H9 (cell line): ENCODE data around the gene MMD. TPM values are rescaled to one million over a fixed set of nuclear protein-coding genes. Genes with fewer than 3 reads are reported as not detected.

Experiments used
- DNase-seq: peaks from one replicate; pipeline ENCODE4 v3.0.0-alpha.2; 2017
- H2AFZ ChIP-seq: one replicate; pipeline ENCODE4 v1.6.1; 2013; ENCODE audit warnings: mild to moderate bottlenecking, low read length, control low read depth, moderate library complexity
- H2AK5ac ChIP-seq: 2 replicates; pipeline ENCODE4 v1.6.1; 2013; ENCODE audit warnings: low read length, control low read depth, mixed read lengths; ENCODE audit not compliant: insufficient read length
- H2BK120ac ChIP-seq: one replicate; pipeline ENCODE4 v1.6.1; 2013; ENCODE audit warnings: low read depth, mild to moderate bottlenecking, low read length, control low read depth, inconsistent platforms; ENCODE audit not compliant: poor library complexity, severe bottlenecking
- H2BK12ac ChIP-seq: 2 replicates; pipeline ENCODE4 v1.6.1; 2013; ENCODE audit warnings: low read length, control low read depth, mixed read lengths, low read depth; ENCODE audit not compliant: insufficient read length
- H2BK15ac ChIP-seq: 2 replicates; pipeline ENCODE4 v1.6.1; 2013; ENCODE audit warnings: low read depth, low read length, control low read depth
- H2BK20ac ChIP-seq: one replicate; pipeline ENCODE4 v1.6.1; 2013; ENCODE audit warnings: low read depth, mild to moderate bottlenecking, low read length, control low read depth, inconsistent platforms; ENCODE audit not compliant: poor library complexity, severe bottlenecking
- H2BK5ac ChIP-seq: 2 replicates; pipeline ENCODE4 v1.6.1; 2013; ENCODE audit warnings: low read length, control low read depth, mixed read lengths; ENCODE audit not compliant: insufficient read length
- H3K14ac ChIP-seq: 2 replicates; pipeline ENCODE4 v1.6.1; 2013; ENCODE audit warnings: low read length, control low read depth; ENCODE audit not compliant: insufficient read depth
- H3K18ac ChIP-seq: 2 replicates; pipeline ENCODE4 v1.6.1; 2013; ENCODE audit warnings: low read depth, mild to moderate bottlenecking, mixed read lengths, low read length, control low read depth; ENCODE audit not compliant: insufficient read length
- H3K23ac ChIP-seq: 2 replicates; pipeline ENCODE4 v1.6.1; 2013; ENCODE audit warnings: low read length, control low read depth, mixed read lengths, low read depth; ENCODE audit not compliant: insufficient read length
- H3K23me2 ChIP-seq: 2 replicates; pipeline ENCODE4 v1.6.1; 2013; ENCODE audit warnings: low read depth, mild to moderate bottlenecking, mixed read lengths, low read length, control low read depth; ENCODE audit not compliant: insufficient read length, poor library complexity, severe bottlenecking
- H3K27ac ChIP-seq: 2 replicates; pipeline ENCODE4 v1.5.1; 2013; ENCODE audit warnings: low read length, control low read depth, mixed read lengths, low read depth; ENCODE audit not compliant: insufficient read length
- H3K27me3 ChIP-seq: 2 replicates; pipeline ENCODE4 v1.6.1; 2013; ENCODE audit warnings: low read length, control low read depth, inconsistent platforms; ENCODE audit not compliant: insufficient read depth
- H3K4ac ChIP-seq: 2 replicates; pipeline ENCODE4 v1.6.1; 2013; ENCODE audit warnings: low read depth, mild to moderate bottlenecking, control low read depth, inconsistent platforms, low read length, moderate library complexity
- H3K4me1 ChIP-seq: 2 replicates; pipeline ENCODE4 v1.6.1; 2013; ENCODE audit warnings: low read length, control low read depth, inconsistent platforms; ENCODE audit not compliant: insufficient read depth
- H3K4me2 ChIP-seq: 2 replicates; pipeline ENCODE4 v1.6.1; 2013; ENCODE audit warnings: low read length, control low read depth, mixed read lengths; ENCODE audit not compliant: insufficient read length, insufficient read depth
- H3K56ac ChIP-seq: 2 replicates; pipeline ENCODE4 v1.6.1; 2013; ENCODE audit warnings: low read depth, mild to moderate bottlenecking, mixed read lengths, low read length, control low read depth; ENCODE audit not compliant: insufficient read length
- H3K79me1 ChIP-seq: 2 replicates; pipeline ENCODE4 v1.6.1; 2013; ENCODE audit warnings: low read depth, mild to moderate bottlenecking, moderate library complexity, low read length, control low read depth, inconsistent platforms; ENCODE audit not compliant: insufficient read depth, poor library complexity, severe bottlenecking
- H3K79me2 ChIP-seq: 2 replicates; pipeline ENCODE4 v1.6.1; 2013; ENCODE audit warnings: low read length, control low read depth, inconsistent platforms; ENCODE audit not compliant: insufficient read depth
- H3K9ac ChIP-seq: 2 replicates; pipeline ENCODE4 v1.6.1; 2013; ENCODE audit warnings: low read length, control low read depth, mixed read lengths; ENCODE audit not compliant: insufficient read length; ENCODE audit errors: extremely low read depth
- H3K9me3 ChIP-seq: one replicate; pipeline ENCODE4 v1.6.1; 2013; ENCODE audit warnings: low read depth, low read length, inconsistent platforms; ENCODE audit not compliant: control insufficient read depth
- H3T11ph ChIP-seq: one replicate; pipeline ENCODE4 v1.6.1; 2013; ENCODE audit warnings: mild to moderate bottlenecking, low read length, control low read depth, inconsistent platforms
- H4K20me1 ChIP-seq: one replicate; pipeline ENCODE4 v1.6.1; 2013; ENCODE audit not compliant: control insufficient read depth, insufficient read length, insufficient read depth
- H4K5ac ChIP-seq: 2 replicates; pipeline ENCODE4 v1.6.1; 2013; ENCODE audit warnings: low read depth, mild to moderate bottlenecking, mixed read lengths, low read length, control low read depth; ENCODE audit not compliant: insufficient read length
- H4K8ac ChIP-seq: replicated peaks from 2 replicates; pipeline ENCODE4 v1.6.1; 2013; ENCODE audit warnings: low read length, control low read depth, mixed read lengths, low read depth; ENCODE audit not compliant: insufficient read length
- H4K91ac ChIP-seq: 2 replicates; pipeline ENCODE4 v1.6.1; 2013; ENCODE audit warnings: low read depth, mild to moderate bottlenecking, moderate library complexity, mixed read lengths, low read length, control low read depth; ENCODE audit not compliant: insufficient read length
- H3K27ac Mint-ChIP-seq, 3 experiments: 2 replicates in 2 of 3; 3 replicates in 1 of 3; pipeline ENCODE4 v1.8.0; 2020 to 2021; ENCODE audit warnings: mixed read lengths in 3 of 3, mild to moderate bottlenecking in 1 of 3, moderate library complexity in 1 of 3
- H3K27me3 Mint-ChIP-seq: 2 replicates; pipeline ENCODE4 v1.8.0; 2021; ENCODE audit warnings: low read depth, mild to moderate bottlenecking, moderate library complexity, mixed read lengths
- H3K36me3 Mint-ChIP-seq, 3 experiments: 2 replicates in 2 of 3; 3 replicates in 1 of 3; pipeline ENCODE4 v1.8.0; 2020 to 2021; ENCODE audit warnings: low read depth in 3 of 3, mixed read lengths in 3 of 3; ENCODE audit not compliant: insufficient read depth in 1 of 3
- H3K4me1 Mint-ChIP-seq, 2 experiments: 2 replicates each; pipeline ENCODE4 v1.8.0; 2020; ENCODE audit warnings: mixed read lengths in 2 of 2
- H3K4me3 Mint-ChIP-seq, 2 experiments: 2 replicates in 1 of 2; 3 replicates in 1 of 2; pipeline ENCODE4 v1.8.0; 2020 to 2021; ENCODE audit warnings: mild to moderate bottlenecking in 2 of 2, mixed read lengths in 2 of 2, moderate library complexity in 1 of 2
- H3K9me3 Mint-ChIP-seq, 2 experiments: 2 replicates in 1 of 2; 3 replicates in 1 of 2; pipeline ENCODE4 v1.8.0; 2020; ENCODE audit warnings: mild to moderate bottlenecking in 2 of 2, mixed read lengths in 2 of 2, moderate library complexity in 1 of 2
- WGBS: extraction: QIAGEN DNeasy Blood & Tissue Kit; methylation state at CpG from one replicate; pipeline ENCODE4 v1.1.7; 2013; ENCODE audit warnings: missing lambda C conversion rate, low lambda C conversion rate, mixed read lengths; ENCODE audit not compliant: insufficient read length; ENCODE audit errors: extremely low coverage; 5-methylcytosine and 5-hydroxymethylcytosine counted together
- total RNA-seq: library from RNA; stranded (reverse); gene quantifications from 2 replicates; pipeline ENCODE4 v1.2.1, GENCODE V29; 2021
- TF ChIP-seq, protein P1 (sequence below): fragments of 200-600 bp; sonication (generic); conservative IDR thresholded peaks from 3 replicates; pipeline ENCODE4 v1.8.0; 2021; ENCODE audit warnings: antibody characterized with exemption, mild to moderate bottlenecking

MMD gene
- total RNA-seq, 1 experiment from 2014 or later: 24.0 TPM

DNA sequence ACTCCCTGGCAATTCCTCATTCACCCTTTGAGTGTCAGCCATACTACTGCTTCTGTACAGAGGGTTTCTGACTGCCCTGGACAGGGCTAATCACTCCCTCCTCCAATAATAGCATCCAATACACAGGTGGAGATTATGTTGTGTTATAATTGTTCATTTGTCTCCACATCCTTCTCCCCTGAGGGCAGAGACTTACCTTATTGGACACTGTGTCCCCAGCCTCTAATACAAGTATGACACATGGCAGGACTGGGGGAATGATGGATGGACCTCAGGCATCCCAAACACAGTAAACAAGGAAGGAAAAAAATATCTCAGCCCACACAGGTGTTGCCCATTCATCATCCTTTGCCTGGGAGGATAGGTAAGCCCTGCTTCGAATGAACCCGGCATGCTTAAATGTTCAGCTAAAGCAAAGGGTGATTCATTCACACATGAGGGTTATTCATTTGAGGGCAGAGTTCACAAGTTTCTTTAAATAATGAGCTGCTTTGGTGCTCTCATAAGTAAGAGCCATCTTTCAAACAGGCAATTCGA lies 34.8 kb downstream of the MMD start:
- Mint-ChIP-seq H3K36me3 (no peaks in the 10 kb centered on the region; a peak in 1 of 7 replicates), H3K4me3 (no peak overlapping the region), H3K27me3 (no peaks in the 10 kb centered on the region), H3K9me3 (no peaks in the 10 kb centered on the region), H3K27ac (no peak overlapping the region), H3K4me1 (no peaks in the 10 kb centered on the region)
- TF ChIP-seq, protein P1, sequence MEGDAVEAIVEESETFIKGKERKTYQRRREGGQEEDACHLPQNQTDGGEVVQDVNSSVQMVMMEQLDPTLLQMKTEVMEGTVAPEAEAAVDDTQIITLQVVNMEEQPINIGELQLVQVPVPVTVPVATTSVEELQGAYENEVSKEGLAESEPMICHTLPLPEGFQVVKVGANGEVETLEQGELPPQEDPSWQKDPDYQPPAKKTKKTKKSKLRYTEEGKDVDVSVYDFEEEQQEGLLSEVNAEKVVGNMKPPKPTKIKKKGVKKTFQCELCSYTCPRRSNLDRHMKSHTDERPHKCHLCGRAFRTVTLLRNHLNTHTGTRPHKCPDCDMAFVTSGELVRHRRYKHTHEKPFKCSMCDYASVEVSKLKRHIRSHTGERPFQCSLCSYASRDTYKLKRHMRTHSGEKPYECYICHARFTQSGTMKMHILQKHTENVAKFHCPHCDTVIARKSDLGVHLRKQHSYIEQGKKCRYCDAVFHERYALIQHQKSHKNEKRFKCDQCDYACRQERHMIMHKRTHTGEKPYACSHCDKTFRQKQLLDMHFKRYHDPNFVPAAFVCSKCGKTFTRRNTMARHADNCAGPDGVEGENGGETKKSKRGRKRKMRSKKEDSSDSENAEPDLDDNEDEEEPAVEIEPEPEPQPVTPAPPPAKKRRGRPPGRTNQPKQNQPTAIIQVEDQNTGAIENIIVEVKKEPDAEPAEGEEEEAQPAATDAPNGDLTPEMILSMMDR: no peak
- H2BK20ac ChIP-seq: no peak overlapping the region
- no peak overlapping the region for H4K91ac ChIP-seq
- no peak overlapping the region for H3K23ac ChIP-seq
- no peaks in the 10 kb centered on the region for H3K23me2 ChIP-seq
- no peak for DNase-seq
- no peaks in the 10 kb centered on the region for H3K9me3 ChIP-seq
- H3K18ac ChIP-seq: no peak overlapping the region
- H2BK15ac ChIP-seq: no peak overlapping the region
- H4K20me1 ChIP-seq: no peaks in the 10 kb centered on the region
- no CpG with 5 or more reads among the region's 3 CpGs for WGBS
- no peak overlapping the region for H2BK12ac ChIP-seq
- H4K5ac ChIP-seq: no peak overlapping the region
- no peak overlapping the region for H2AK5ac ChIP-seq
- H3T11ph ChIP-seq: no peak overlapping the region
- H4K8ac ChIP-seq: no peak overlapping the region
- no peak overlapping the region for H3K14ac ChIP-seq
- H3K27ac ChIP-seq: no peak overlapping the region
- H3K4me1 ChIP-seq: no peaks in the 10 kb centered on the region
- no peak overlapping the region for H3K56ac ChIP-seq
- no peak overlapping the region for H3K4me2 ChIP-seq
- no peak overlapping the region for H2BK5ac ChIP-seq
- H3K27me3 ChIP-seq: no peaks in the 10 kb centered on the region
- H3K79me1 ChIP-seq: no peaks in the 10 kb centered on the region
- no peaks in the 10 kb centered on the region for H3K79me2 ChIP-seq
- H2BK120ac ChIP-seq: no peak overlapping the region
- no peak overlapping the region for H3K9ac ChIP-seq
- H3K4ac ChIP-seq: no peak overlapping the region
- H2AFZ ChIP-seq: no peak overlapping the region
